Activated CD4-positive, alpha-beta T cell treated with anti-CD3 and anti-CD28 coated beads for 4 hours (primary cell): Measurements from ENCODE around the gene MTSS2.

Experiments used
- DNase-seq, 2 donors: peaks; one replicate each; pipeline ENCODE4 v3.0.0-alpha.2; 2020

Gene MTSS2

GRCh38 chr16:70699696-70700095 lies 13.8 kb upstream of the MTSS2 start:
- DNase-seq: no peak

- DNase-seq: no peak
These were observed 13.0 kb upstream of the MTSS2 start for GRCh38 chr16:70698901-70699300.

GRCh38 chr16:70697594-70698170 lies 11.8 kb upstream of the MTSS2 start:
- no peak for DNase-seq

GRCh38 chr16:70696952-70697593 lies 11.2 kb upstream of the MTSS2 start:
- no peak for DNase-seq

- no peak for DNase-seq
These were observed 10.5 kb upstream of the MTSS2 start for GRCh38 chr16:70696355-70696754.

GRCh38 chr16:70695331-70696070 lies 9.6 kb upstream of the MTSS2 start:
- DNase-seq: no peak

- DNase-seq: no peak
These were observed 9.0 kb upstream of the MTSS2 start for GRCh38 chr16:70694868-70695218.

- DNase-seq: no peak
These were observed 8.4 kb upstream of the MTSS2 start for GRCh38 chr16:70694088-70694867.

GRCh38 chr16:70692873-70693671 lies 7.2 kb upstream of the MTSS2 start:
- no peak for DNase-seq

GRCh38 chr16:70692130-70692872 lies 6.4 kb upstream of the MTSS2 start:
- no peak for DNase-seq

- no peak for DNase-seq
These were observed 5.6 kb upstream of the MTSS2 start for GRCh38 chr16:70691223-70692129.

- DNase-seq: no peak
These were observed 4.4 kb upstream of the MTSS2 start for GRCh38 chr16:70689970-70690891.

GRCh38 chr16:70689035-70689969 lies 3.4 kb upstream of the MTSS2 start:
- no peak for DNase-seq

GRCh38 chr16:70688246-70688742 lies 2.4 kb upstream of the MTSS2 start:
- DNase-seq: no peak

- no peak for DNase-seq
These were observed 1.9 kb upstream of the MTSS2 start for GRCh38 chr16:70687671-70688245.

- DNase-seq: no peak
These were observed 1.3 kb upstream of the MTSS2 start for GRCh38 chr16:70687102-70687511.

GRCh38 chr16:70686376-70687101 lies 686 bp upstream of the MTSS2 start:
- no peak for DNase-seq
